OCI-LY1 (cell line): ENCODE measurements around the gene DYRK3.
A peak's percentile ranks its signal among the peaks of the same experiment; 100 is the strongest.

Experiments used
- H2AFZ ChIP-seq: fragments of 200-600 bp; sonication (generic), shearing (Covaris generic); 2 replicates; pipeline ENCODE4 v1.6.0; 2014; ENCODE audit warnings: antibody characterized with exemption, mild to moderate bottlenecking, low read length
- H3F3A ChIP-seq: fragments of 200-600 bp; sonication (generic), shearing (Covaris generic); 2 replicates; pipeline ENCODE4 v1.6.0; 2014; ENCODE audit warnings: mild to moderate bottlenecking, antibody characterized with exemption, low read length, moderate library complexity; ENCODE audit not compliant: insufficient read depth
- H3K27ac ChIP-seq: fragments of 200-600 bp; sonication (generic); 2 replicates; pipeline ENCODE4 v1.5.1; 2014; ENCODE audit warnings: low read length, mixed run types, mild to moderate bottlenecking, low read depth; ENCODE audit not compliant: poor library complexity, severe bottlenecking
- H3K27me3 ChIP-seq: fragments of 200-600 bp; sonication (generic); 2 replicates; pipeline ENCODE4 v1.6.0; 2014; ENCODE audit warnings: antibody characterized with exemption, mild to moderate bottlenecking, low read length, moderate library complexity; ENCODE audit not compliant: insufficient read depth
- H3K36me3 ChIP-seq: fragments of 200-600 bp; sonication (generic); 2 replicates; pipeline ENCODE4 v1.6.1; 2014; ENCODE audit warnings: mild to moderate bottlenecking, antibody characterized with exemption, low read length, moderate library complexity, mixed read lengths; ENCODE audit not compliant: insufficient read depth
- H3K4me1 ChIP-seq: fragments of 200-600 bp; sonication (generic); 2 replicates; pipeline ENCODE4 v1.5.1; 2014; ENCODE audit warnings: mild to moderate bottlenecking, low read length, moderate library complexity; ENCODE audit not compliant: insufficient read depth, severe bottlenecking
- H3K4me2 ChIP-seq: fragments of 200-600 bp; sonication (generic), shearing (Covaris generic); 2 replicates; pipeline ENCODE4 v1.6.1; 2014; ENCODE audit warnings: low read length
- H3K4me3 ChIP-seq: fragments of 200-600 bp; sonication (generic); 2 replicates; pipeline ENCODE4 v1.5.1; 2014; ENCODE audit warnings: low read length, low read depth, mild to moderate bottlenecking, mixed read lengths; ENCODE audit not compliant: poor library complexity, severe bottlenecking
- H3K79me2 ChIP-seq: fragments of 200-600 bp; shearing (Covaris generic); 2 replicates; pipeline ENCODE4 v1.6.1; 2016; ENCODE audit warnings: mixed run types, low read length, mixed read lengths; ENCODE audit not compliant: insufficient read depth
- H3K9ac ChIP-seq: fragments of 200-600 bp; sonication (generic), shearing (Covaris generic); 2 replicates; pipeline ENCODE4 v1.6.1; 2014; ENCODE audit warnings: mild to moderate bottlenecking, low read length, mixed read lengths
- H3K9me2 ChIP-seq: fragments of 200-600 bp; sonication (generic), shearing (Covaris generic); 2 replicates; pipeline ENCODE4 v1.6.1; 2014; ENCODE audit warnings: low read depth, mild to moderate bottlenecking, low read length, mixed read lengths
- H3K9me3 ChIP-seq: fragments of 200-600 bp; shearing (Covaris generic); 2 replicates; pipeline ENCODE4 v1.6.1; 2014; ENCODE audit warnings: low read length, mixed read lengths
- H4K20me1 ChIP-seq: fragments of 200-600 bp; sonication (generic), shearing (Covaris generic); 2 replicates; pipeline ENCODE4 v1.6.0; 2016; ENCODE audit warnings: mild to moderate bottlenecking, low read length; ENCODE audit not compliant: insufficient read depth
- EZH2 ChIP-seq: fragments of 200-600 bp; sonication (generic), shearing (Covaris generic); IDR thresholded peaks from 2 replicates; pipeline ENCODE4 v1.8.0; 2017; ENCODE audit warnings: borderline replicate concordance, mixed run types, mild to moderate bottlenecking, antibody characterized with exemption, low read length, moderate library complexity, mixed read lengths
- TF ChIP-seq, protein P1 (sequence below): fragments of 200-600 bp; sonication (generic), shearing (Covaris generic); IDR thresholded peaks from 2 replicates; pipeline ENCODE4 v1.5.1; 2017; ENCODE audit warnings: mild to moderate bottlenecking, antibody characterized with exemption, low read length, moderate library complexity, mixed read lengths

The DYRK3 gene

DNA sequence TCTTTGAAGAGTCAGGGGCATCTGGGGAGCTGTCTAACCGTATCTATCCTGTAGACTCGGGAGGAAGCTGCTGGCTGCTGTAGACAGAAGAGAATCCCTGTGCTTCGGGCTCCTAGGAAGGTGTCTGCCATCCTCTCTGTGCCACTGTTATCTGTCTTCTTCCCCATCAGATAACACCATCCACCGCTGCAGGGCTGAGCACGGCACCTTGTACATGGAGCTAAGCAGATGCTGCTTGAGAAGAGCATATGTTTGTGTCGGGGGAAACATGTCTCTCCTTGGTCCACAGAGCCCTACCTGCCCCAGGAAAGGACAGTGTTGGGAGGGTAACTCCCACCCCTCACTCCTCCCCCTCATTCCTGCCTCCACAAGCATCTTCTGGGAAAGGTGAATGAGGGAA is 48.0 kb downstream of the DYRK3 start:
- Histone ChIP-seq H3K9me3 (no peaks in the 10 kb centered on the region), H4K20me1 (no peaks in the 10 kb centered on the region), H2AFZ (no peak overlapping the region), H3K9me2 (no peaks in the 10 kb centered on the region), H3K36me3 (no peaks in the 10 kb centered on the region), H3K9ac (no peak overlapping the region), H3F3A (no peaks in the 10 kb centered on the region; the same call in 1 of the 2 replicates), H3K27me3 (no peaks in the 10 kb centered on the region), H3K4me1 (peaks cover 73% of the 10 kb centered on the region), H3K4me3 (no peak overlapping the region), H3K4me2 (no peak overlapping the region), H3K79me2 (no peaks in the 10 kb centered on the region), H3K27ac (peak overlapping the region; percentile 30)
- TF ChIP-seq, protein P1, sequence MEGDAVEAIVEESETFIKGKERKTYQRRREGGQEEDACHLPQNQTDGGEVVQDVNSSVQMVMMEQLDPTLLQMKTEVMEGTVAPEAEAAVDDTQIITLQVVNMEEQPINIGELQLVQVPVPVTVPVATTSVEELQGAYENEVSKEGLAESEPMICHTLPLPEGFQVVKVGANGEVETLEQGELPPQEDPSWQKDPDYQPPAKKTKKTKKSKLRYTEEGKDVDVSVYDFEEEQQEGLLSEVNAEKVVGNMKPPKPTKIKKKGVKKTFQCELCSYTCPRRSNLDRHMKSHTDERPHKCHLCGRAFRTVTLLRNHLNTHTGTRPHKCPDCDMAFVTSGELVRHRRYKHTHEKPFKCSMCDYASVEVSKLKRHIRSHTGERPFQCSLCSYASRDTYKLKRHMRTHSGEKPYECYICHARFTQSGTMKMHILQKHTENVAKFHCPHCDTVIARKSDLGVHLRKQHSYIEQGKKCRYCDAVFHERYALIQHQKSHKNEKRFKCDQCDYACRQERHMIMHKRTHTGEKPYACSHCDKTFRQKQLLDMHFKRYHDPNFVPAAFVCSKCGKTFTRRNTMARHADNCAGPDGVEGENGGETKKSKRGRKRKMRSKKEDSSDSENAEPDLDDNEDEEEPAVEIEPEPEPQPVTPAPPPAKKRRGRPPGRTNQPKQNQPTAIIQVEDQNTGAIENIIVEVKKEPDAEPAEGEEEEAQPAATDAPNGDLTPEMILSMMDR: no peak
- TF ChIP-seq EZH2: no peak

DNA sequence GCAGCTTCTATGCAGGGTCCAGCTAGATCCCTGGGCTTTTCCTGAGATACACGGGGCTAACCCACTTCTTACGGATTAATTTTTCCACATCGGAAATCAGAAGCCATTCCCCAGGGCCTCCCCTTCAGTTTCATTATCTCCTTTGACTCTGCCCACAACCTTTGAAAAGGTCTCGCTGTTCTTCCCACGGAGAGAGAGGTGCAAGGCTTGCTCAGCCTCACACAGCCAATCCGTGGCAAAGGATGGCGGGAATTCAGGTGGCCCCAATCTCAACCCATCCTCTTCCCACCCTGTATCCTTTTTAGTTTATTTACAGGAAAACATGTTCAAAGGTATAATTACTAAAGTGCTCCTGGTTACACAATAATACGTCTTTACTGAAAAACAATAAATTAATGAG is 48.7 kb downstream of the DYRK3 start:
- H3K9me2 ChIP-seq: no peaks in the 10 kb centered on the region
- no peak overlapping the region for H2AFZ ChIP-seq
- H3K9ac ChIP-seq: no peak overlapping the region
- H3K9me3 ChIP-seq: no peaks in the 10 kb centered on the region
- no peaks in the 10 kb centered on the region for H4K20me1 ChIP-seq
- H3K4me1 ChIP-seq: peaks cover 66% of the 10 kb centered on the region
- TF ChIP-seq EZH2: no peak
- TF ChIP-seq, protein P1: no peak
- no peaks in the 10 kb centered on the region for H3K27me3 ChIP-seq
- peak overlapping the region; percentile 56 for H3K4me3 ChIP-seq
- H3F3A ChIP-seq: no peaks in the 10 kb centered on the region; the same call in 1 of the 2 replicates
- no peak overlapping the region for H3K27ac ChIP-seq
- no peaks in the 10 kb centered on the region for H3K36me3 ChIP-seq
- H3K4me2 ChIP-seq: peak overlapping the region; percentile 81
- no peaks in the 10 kb centered on the region for H3K79me2 ChIP-seq

DNA sequence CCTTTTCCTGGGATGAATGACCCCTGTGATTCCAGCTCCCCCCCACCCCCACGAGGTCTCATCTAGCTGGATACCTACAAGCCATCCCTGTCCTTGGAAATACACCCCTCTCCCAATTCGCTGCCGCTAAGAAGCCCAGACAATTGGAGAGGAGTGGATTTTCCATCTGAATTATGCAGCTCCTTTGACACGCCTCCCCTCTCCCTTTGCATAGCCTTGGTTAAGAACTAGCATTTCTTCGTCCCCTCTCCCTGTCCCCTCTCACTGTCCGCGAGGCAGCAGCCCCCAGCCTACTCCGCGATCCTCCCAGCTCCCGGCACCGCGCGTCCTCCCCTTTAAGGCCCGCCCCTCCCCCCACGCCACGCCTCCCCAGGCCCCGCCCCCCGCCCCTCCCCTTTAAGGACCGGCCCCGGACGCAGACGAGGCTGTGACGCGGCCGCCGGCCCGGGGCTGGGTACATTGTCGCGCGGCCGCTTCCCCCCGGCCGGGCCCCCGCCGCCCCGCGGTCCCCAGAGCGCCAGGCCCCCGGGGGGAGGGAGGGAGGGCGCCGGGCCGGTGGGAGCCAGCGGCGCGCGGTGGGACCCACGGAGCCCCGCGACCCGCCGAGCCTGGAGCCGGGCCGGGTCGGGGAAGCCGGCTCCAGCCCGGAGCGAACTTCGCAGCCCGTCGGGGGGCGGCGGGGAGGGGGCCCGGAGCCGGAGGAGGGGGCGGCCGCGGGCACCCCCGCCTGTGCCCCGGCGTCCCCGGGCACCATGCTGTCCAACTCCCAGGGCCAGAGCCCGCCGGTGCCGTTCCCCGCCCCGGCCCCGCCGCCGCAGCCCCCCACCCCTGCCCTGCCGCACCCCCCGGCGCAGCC is 49.4 kb downstream of the DYRK3 start, which contains the start of gene MAPKAPK2:
Gene MAPKAPK2, plus strand, starts transcription at position 428 of the 856 bp plus-strand sequence. Its CDS starts 325 bp downstream, at position 753.
- H3K27ac ChIP-seq: no peak within 1 kb of the TSS
- no peaks in the 10 kb centered on the region for H3K79me2 ChIP-seq
- H3K36me3 ChIP-seq: no peaks in the 10 kb centered on the region
- H3K4me1 ChIP-seq: peaks cover 59% of the 10 kb centered on the region
- no peak within 1 kb of the TSS for H2AFZ ChIP-seq
- H3K4me3 ChIP-seq: peak within 1 kb of the TSS; percentile 77
- no peaks in the 10 kb centered on the region; the same call in 1 of the 2 replicates for H3F3A ChIP-seq
- H3K27me3 ChIP-seq: no peaks in the 10 kb centered on the region
- no peaks in the 10 kb centered on the region for H3K9me3 ChIP-seq
- no peaks in the 10 kb centered on the region for H4K20me1 ChIP-seq
- no peak for TF ChIP-seq EZH2
- TF ChIP-seq, protein P1: no peak
- H3K4me2 ChIP-seq: peak within 1 kb of the TSS; percentile 97
- peak within 1 kb of the TSS; percentile 71 for H3K9ac ChIP-seq
- H3K9me2 ChIP-seq: no peaks in the 10 kb centered on the region
